Inflammatory macrophage treated with lipopolysaccharide for 4 hours (primary cell): ENCODE results near the gene ACSS1.

Experiments used
- DNase-seq: peaks from one replicate; pipeline ENCODE4 v3.0.0-alpha.2; 2020

ACSS1 gene

DNA sequence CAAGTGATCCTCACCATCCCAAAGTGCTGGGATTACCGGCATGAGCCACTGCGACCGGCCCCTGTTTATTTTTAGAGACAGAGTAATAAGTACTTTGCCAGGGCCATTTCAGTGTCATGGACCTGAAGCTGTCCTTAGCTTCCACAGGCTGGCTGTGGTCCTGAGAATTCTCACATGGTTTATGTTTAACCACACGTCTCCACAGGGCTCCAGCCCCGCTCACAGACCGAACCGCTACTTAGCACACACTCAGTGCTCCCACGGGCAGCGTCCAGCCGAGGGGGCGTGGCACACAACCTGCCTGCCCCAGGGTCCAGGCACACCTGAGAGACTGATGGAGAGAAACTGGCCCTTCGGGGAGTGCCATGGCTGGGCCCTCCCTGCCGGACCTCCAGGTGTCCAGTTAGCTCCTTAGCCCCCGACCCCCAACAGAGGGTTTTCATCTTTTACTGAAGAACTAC lies 11.7 kb downstream of the ACSS1 start:
- DNase-seq: no peak

DNA sequence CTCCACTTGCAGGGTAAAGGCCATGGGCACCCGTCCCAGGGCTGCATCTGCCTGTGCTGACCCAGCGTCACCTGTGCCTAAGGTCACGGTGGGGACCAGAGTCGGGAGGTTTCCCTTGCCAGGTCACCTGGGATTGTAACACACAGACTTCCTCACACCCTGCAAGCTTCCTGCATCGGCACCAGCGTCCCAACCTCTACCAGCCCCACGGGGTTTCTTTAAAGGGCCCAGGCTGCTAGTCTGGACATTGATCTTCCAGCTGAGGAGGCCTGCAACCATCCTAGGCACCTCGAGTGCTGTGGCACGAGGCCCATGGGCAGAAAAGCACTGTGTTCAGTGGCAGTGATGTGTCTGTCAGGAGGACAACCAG lies 12.6 kb downstream of the ACSS1 start:
- DNase-seq: no peak

DNA sequence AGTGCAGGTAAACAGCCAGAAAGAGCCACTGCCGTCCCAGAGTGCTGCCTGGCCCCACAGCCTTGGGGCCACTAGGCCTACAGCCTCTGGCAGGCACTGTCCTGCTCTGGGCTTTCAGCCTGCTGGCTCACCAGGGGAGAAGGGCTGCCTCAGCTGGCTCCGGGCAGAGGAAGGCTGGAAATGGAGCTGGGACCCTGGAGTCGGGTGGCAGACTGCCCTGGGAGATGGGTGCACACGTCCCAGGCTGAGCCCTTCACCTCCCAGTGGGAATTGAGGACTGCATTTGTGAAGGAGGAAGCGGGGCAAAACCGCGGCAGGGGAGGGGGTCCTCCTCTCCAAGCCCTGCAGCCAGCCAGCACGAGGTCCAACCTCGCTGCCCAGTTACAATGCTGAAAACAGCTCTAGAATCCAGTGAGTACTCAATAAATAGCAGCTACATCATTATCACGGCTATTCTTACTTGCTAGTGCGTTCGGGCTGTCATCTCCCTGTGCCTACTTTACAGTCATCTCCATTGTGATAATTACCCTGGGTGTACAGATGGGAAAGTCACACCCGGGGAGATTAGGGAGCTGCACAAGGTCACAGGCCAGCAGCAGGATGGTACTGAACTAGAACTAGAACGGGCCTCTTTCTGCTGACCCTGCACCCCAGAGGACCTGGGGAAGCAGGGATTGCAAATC lies 13.1 kb downstream of the ACSS1 start:
- no peak for DNase-seq

DNA sequence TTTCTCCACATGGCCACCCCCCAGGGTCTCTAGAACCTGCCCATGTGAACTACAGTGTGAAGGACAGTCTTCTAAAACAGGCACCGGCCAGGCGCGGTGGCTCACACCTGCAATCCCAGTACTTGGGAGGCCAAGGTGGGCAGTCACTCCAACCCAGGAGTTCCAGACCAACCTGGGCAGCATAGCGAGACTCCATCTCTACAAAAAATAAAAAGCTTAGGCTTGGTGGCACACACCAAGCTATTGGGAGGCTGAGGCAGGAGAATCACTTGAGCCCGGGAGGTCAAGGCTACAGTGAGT lies 13.7 kb downstream of the ACSS1 start:
- no peak for DNase-seq

DNA sequence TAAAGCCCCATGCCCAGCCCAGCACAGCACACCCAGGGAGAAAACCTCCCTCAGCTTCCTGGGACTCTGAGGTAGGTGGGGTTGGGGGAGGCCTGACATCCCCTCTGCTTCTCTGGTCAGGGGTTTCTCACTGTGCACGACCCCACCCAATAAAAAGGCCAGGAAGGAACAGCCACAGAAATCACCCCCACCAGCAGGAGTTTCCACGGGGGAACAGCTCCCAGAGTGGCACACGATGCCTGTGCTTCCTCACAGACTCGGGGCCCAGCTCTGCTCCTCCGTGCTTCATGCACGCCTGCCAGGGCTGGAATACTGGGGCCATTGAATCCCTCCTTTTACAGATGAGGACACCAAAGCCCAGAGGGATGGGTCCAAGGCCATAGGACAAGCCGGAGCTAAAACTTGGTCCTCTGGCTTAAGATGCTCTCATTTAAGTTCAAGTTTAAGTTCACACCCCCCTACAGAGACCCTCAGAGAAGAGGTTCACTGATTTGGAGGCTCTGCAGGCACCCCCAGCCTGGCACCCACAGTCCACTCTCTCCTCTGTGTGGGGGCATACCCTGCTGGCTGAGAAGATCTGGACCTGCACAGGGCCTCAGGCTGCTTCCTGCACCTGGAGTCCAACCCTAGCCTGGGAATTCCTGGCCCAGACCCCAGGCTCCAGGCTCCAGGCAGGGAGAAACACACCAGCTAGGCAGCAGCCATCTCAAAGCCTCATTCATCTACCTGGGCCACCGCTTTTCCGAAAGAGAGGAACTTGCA lies 14.3 kb downstream of the ACSS1 start:
- no peak for DNase-seq

DNA sequence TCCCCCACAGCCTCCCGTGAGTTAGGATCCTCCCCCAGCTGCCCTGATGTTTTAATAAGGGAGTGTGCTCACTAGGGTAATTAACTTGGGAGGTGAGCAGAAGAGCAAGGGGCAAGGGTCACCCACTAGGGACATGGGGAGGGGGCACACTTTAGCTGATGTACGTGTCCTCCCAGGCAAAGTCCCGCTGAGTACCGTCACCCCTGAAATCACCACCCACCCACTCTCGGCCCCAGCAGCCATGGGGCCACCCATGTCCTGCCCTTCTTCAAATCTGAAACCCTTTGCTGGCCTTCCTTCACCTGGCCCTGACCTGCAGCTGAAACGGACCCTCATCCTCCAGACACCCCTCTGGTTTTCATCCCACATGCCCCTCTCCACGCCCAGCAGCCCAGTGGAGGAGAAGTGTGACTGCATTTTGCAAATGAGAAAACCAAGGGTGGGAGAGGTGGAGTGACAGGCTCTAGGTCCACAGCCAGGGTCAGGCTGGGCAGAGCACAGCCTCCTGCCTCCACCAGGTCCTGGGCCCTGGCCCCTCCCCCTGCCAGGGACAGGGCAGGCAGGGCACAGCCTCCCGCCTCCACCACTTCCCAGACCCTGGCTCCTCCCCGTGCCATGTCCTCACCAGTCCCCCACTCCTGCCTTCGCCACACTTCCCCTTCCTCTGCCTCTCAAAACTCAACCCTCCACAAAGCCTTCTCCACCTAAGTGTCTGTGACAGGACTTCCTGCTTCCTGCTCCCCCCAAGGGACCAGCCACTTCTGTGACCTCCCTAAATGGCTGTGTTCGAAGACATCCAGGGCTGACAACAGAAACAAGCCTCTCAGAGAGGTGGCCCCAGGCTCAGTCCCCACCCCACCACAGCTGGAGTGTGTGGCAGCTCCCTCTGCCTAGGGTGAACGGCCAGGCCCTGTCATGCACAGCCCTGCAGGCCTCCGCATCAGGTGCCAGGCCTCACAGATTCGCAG lies 15.1 kb downstream of the ACSS1 start:
- peak; percentile 68 for DNase-seq

DNA sequence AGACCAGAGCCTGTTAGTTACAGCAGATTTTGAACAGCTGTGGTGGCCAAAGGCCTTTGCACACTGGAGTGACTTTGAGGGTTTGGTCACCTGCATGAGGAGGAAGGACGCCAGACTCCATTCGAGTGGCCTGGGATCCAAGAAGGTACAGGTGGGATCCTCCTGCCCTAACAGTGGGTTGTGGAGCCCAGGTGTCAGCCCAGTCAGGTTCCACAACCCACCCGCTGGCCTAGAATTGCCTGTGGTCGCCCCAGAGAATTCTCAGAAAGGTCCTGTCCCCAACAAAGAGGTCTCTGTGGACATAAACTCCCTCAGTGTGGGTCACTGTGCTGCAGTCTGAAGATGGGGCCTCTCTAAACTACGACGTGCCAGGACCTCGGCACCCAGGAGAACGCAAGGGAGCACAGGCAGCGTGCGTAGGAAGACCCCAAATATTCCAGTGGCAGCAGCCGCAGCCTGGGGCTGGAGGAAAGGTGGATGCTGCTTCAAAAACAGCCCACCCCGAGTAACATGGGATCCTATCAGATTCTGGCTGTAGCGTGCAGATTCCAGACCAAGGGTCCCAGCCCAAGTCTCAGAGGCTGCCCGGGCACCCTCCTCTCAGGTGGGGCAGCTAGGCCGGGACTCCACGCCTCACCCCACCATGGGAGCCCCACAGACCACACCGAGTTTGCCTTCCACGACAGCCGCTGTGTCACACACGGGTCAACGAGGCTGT lies 16.0 kb downstream of the ACSS1 start:
- DNase-seq: no peak

DNA sequence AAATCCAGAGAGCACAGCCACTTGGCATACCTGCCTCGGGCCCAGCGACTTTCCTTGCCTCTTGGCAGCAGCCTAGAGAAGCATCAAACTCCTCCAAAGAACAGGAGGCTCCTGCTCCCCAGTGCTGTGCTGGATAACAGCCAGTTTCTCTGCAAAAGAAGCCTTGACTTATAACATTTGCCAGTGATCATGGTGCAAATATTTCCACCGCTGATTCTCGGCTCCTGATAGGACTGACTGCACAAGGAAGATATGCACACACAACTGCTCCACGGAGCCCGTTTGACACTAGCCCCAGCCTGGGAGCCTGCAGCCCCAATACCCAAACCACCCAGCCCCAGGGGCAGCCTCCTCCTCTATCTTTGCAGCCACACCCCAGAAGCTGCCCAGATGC lies 17.5 kb downstream of the ACSS1 start:
- no peak for DNase-seq

DNA sequence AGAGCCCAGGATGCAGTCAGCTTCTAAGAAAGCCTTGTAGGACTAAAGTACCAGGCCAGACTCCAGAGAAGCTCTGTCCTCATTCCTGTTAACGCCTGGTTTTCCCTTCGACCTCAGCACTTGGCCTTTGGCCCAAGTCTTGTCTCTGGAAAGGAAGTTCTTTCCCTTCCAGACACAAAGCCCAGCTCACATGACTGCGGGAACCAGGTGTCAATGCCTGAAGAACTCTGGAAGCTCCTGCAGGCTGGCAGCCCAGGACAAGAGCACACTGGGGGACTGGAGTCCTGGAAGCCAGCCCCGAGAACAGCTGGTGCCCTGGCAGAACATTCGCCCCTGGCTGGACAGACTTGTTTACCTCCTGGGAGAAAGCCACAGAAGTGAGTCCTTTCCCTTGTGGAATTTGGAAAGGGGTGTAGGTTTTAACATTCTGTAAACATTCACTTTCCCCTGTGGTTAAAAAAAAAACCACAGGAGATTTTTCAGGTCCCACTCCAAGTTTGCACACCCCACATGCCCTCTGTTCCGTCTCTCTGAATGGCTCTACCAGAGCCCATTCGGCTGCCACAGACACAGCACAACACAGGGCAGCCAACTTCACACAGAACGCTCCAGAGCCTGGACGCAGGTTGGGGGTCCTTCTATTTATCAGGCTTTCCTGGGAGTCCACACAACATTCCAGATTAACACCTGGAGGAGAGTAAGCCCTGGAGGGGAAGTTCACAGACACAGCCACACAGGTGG lies 18.1 kb downstream of the ACSS1 start:
- no peak for DNase-seq

DNA sequence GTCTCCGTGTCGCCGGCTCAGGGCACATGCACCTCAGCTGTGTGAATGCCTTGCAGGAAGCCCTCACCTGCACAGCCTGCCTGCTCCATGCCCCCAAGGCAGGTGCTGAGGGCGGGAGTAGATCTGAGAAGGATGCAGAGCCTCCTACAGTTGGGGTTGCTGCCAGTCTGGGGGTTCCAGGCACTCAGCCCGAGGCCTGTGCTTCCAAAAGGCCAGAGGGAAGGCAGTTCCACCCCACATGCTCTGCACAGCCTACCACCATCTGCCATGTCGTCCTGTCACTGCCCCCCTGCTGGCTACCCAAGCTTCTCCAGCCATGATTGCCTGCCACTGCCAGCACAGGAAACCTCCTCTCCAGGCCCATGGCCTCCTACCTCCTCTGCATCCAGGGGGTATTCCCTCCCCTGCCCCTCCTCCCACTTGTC lies 19.3 kb downstream of the ACSS1 start:
- no peak for DNase-seq

DNA sequence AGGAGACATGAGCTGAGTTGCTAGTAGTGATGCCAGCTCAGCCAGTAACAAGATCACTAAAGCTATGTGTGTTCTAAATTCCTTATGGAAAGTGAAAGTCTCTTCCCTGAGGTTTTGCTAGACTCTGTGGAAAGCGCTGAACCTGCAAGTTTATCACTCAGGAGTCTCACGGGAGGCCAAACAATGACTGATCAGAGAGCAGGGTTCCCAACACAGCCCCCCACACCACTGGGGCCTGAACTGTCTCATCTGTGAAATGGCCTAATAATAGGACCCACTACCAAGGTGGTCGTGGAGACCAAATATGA lies 19.9 kb downstream of the ACSS1 start:
- DNase-seq: no peak

DNA sequence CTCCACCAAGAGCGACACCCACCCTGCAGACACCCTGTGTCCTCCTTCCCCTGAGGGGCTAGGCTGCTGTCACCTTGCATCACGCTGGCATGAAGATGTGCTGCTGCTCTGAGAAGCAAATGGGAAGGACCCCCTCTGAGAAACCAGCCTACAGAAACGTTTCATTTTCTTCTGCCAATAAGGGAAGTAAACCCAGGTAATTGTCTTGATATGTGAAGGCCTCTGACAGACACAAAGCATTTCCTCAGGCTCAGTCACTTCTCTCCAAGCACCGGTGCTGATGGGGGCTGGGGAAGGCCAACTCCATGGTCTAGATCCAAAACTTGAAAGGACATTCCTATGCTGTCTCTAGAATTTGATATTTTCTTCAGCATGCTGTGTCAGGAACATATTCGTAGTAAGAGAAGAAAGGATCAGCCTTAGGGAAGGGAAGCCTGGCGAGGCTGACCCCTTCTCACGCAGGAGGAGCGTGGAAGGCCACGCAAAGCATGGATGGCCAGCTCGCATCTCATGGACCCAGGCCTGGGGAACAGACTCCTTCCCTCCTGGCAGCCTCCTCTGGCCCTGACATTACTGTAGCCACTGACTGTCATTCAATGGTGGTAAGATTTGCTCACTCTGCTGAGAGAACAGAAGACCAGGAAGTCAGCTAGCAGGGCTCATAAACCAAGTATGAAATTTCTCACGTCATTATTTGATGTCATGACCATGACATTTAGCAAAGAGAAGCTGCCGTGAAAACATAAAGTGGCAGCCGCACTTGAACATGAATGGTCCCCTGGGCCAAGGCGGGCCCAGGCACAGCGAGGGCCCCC lies 20.4 kb downstream of the ACSS1 start:
- no peak for DNase-seq

DNA sequence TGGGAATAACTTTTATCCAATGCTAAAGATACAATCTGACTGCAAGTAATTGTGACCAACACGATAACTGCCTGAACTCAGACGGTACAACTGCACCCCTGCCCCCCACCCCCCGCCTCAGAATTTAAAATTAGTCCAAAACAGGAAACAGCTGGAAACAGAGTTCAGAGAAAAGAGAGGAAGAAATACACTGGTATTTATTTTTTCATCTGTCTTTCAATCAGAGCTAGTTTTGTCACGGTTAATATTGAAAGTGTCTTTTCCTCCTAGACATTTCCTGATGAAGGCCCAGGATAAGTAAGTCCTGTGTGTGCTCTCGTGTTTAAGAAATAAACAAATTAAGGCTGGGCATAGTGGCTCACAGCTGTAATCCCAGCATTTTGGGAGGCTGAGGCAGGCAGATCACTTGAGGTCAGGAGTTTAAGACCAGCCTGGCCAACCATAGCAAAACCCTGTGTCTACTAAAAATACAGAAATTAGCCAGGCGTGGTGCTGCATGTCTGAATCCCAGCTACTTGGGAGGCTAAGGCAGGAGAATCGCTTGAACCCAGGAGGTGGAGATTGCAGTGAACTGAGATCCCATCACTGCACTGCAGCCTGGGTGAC lies 21.5 kb downstream of the ACSS1 start:
- DNase-seq: no peak

DNA sequence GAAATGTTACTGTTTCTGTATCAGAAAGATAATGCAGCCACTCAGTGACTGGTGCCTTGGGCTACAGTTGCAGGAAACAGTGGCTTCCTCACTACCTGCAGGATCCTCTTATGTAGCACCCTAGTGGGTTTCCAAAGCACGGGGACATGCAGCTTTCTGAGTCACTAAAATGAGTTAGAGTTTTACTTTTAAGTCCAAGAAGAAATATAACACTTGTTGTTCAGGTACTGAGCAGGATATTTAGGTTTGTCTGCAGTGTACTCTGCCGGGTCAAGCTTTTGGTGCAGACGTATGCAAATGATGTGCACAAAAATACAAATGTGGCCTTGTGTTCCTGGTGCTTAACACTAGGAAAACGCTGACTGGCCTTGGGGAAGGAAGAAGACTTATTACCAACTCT lies 22.0 kb downstream of the ACSS1 start:
- DNase-seq: no peak

DNA sequence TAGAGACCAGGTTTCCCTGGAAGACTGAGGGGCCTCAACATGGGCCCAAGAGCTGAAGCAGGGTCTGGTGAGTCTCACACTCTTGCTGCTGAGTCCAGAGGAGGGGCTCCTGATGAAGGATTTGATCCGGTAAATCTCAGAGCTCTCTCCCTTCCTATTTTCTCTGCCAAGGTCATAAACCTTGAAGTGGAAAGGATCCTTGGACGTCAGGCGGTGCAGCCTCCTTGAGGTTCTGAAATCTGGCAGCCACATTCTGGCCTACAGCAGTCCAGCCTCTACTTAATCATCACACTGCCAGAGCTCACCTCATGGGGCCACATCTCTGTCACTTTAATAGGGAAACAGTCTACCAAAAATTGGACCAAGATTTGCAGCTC lies 24.0 kb downstream of the ACSS1 start:
- DNase-seq: no peak

DNA sequence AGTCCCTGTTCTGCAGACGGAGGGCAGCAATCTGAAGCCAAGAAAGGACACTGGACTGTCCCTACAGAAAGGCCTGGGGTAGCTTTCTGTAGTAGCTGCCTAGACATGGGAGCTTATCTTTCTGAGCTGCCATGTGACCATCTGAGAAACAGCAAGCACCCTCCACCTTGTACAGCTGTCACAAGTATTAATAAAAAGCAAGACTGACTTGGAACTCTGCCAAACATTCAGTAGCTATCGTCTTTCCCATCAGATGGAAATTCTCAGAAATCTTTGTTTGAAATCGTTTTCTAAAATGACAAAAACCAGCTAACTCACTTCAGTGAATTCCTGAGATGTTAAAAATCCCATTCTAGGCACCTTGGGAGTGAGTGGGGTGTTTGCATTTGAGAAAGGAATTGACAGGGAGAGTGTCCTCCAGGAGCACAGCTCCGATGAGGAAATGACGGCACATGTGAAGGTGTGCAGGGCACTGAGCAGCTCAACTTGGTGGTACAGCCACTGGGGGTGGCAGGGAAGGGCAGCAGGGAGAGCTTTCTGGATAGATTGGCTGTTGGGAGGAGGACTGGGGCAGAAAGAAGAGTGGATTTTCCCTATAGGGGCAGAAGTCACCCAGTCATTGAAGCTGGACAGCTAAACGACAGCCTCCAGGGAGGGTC lies 24.5 kb downstream of the ACSS1 start:
- DNase-seq: no peak

DNA sequence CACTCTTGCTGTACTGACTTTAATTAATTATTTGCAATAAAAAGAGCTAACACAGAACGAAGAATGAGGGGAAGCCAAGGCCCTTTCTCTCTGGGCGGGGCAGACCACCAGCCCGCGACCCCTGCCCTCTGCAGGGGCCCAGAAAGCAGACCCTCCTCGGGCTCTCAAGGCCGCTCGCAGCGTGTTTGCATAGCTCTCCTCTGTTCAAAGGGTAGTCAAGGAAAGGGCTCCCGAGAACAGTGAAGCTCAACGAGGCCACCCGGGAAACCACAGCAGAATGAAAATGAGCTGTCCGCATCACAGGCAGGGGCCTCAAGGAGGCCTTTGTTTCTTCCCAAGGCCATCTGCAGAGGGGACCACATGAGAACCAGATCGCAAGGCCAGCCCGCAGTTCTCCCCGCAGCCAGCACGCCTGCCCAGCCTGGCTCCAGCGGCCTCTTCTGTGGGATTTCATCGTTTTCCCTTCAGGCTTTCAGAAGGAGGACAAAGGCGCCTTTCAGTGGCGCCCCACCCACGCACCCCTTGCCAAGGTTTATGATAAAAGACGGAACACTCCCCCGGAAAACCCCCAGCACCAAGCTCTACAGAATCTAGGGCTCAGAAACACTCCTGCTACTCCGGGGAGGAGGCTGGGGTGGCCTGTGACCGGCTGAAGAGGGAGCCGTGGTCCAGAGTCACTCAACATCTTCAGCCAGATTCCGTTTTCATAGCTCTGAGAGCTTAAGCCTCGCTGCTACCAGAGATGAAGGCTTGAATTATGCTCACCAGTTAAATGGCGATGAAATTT lies 25.3 kb downstream of the ACSS1 start:
- DNase-seq: no peak

DNA sequence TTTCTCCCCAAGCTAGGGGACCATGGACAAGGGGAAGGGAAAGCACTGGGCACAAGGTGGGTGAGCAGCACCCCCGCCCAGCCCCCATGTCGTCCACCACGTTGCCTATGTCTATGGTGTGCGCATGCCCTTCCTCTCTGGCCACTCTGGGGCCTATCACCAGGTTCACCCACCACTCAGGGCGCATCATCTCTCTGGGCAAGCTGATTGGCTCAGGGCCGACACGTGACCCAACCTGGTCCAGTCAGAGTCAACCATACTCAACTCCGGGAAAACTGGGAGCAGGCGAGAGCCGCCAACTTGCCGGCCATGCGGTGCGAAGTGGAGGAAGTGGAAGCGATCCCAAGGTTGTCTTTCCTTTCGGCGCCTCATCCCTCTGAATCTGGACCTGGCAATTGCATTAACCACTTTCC lies 25.9 kb downstream of the ACSS1 start:
- no peak for DNase-seq

DNA sequence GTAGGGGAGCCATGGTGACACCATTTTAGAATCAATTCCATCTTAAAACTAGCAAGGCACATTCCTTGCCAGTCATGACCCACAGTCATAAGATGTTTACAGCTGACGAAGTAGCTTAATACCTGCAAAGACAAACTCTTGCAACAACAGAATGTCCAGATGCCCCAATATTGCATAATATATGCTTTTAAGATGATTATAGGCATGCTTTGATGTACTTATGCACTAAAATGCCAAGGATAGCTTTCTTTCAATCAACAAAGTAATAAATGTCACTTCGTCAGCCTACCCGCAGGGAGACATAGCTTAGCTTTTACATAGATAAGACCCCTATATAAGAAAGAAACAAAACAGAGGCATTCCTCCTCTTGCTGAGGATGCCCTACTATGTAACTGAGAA lies 26.7 kb downstream of the ACSS1 start:
- DNase-seq: no peak
